Left ventricle myocardium inferior (tissue), 1 donor: Measurements from ENCODE around the gene SEMA4F. TPM values are rescaled to one million over a fixed set of nuclear protein-coding genes. Genes with fewer than 3 reads are reported as not detected.

ENCODE experiments used
- DNase-seq: peaks from one replicate; pipeline ENCODE4 v3.0.0-alpha.2; 2020
- H3K27ac ChIP-seq: fragments of 200-600 bp; replicated peaks from 2 replicates; pipeline ENCODE4 v1.8.0; 2021
- H3K27me3 ChIP-seq: fragments of 200-600 bp; 2 replicates; pipeline ENCODE4 v1.8.0; 2021; ENCODE audit warnings: low read depth
- H3K36me3 ChIP-seq: fragments of 200-600 bp; 2 replicates; pipeline ENCODE4 v1.8.0; 2021
- H3K4me1 ChIP-seq: fragments of 200-600 bp; 2 replicates; pipeline ENCODE4 v1.8.0; 2021
- H3K4me3 ChIP-seq: fragments of 200-600 bp; 2 replicates; pipeline ENCODE4 v1.8.0; 2021; ENCODE audit warnings: mild to moderate bottlenecking, moderate library complexity
- H3K9me3 ChIP-seq: fragments of 200-600 bp; replicated peaks from 2 replicates; pipeline ENCODE4 v1.8.0; 2021
- CTCF ChIP-seq: fragments of 200-600 bp; IDR thresholded peaks from 2 replicates; pipeline ENCODE4 v1.8.0; 2021; ENCODE audit warnings: antibody characterized with exemption, mild to moderate bottlenecking, borderline replicate concordance
- intact Hi-C: fragments of 100-400 bp; cut with micrococcal nuclease; formaldehyde crosslinking; loops from one replicate; pipeline ENCODE4 v1.11.0; 2022
- total RNA-seq: library from RNA; stranded (reverse); fragmentation: NEBNext Ultra II Directional; extraction: Animal tissue kit (Norgen Biotek cat#: 25700); gene quantifications from one replicate; pipeline ENCODE4 v1.2.1, GENCODE V29; 2021
- donor health status: DM: no; HTN: yes; CAD: no; lungs with severe emphysema.

Gene SEMA4F
- total RNA-seq, 1 donor from 2014 or later = 2.9 TPM

GRCh38 chr2:74704216-74704615 is 50.2 kb downstream of the SEMA4F start:
- intact Hi-C loops = no loop called here
- no peak overlapping the region for H3K27ac ChIP-seq

GRCh38 chr2:74706741-74707140 is 52.7 kb downstream of the SEMA4F start:
- Histone ChIP-seq H3K27me3 (no peaks in the 10 kb centered on the region), H3K4me3 (no peak overlapping the region), H3K36me3 (no peaks in the 10 kb centered on the region), H3K4me1 (peaks cover 4% of the 10 kb centered on the region), H3K27ac (no peak overlapping the region), H3K9me3 (no peaks in the 10 kb centered on the region)
- no peak for TF ChIP-seq CTCF
- DNase-seq = no peak
- intact Hi-C loops = no loop called here

More at GRCh38 chr2:74704216-74704615, 50.2 kb downstream of the SEMA4F start:
- H3K4me1 ChIP-seq = peaks cover 7% of the 10 kb centered on the region
- H3K36me3 ChIP-seq = no peaks in the 10 kb centered on the region
- no peaks in the 10 kb centered on the region for H3K9me3 ChIP-seq
- TF ChIP-seq CTCF = no peak
- H3K27me3 ChIP-seq = no peaks in the 10 kb centered on the region
- no peak for DNase-seq
- no peak overlapping the region for H3K4me3 ChIP-seq

- Histone ChIP-seq H3K27ac (no peak overlapping the region), H3K36me3 (no peaks in the 10 kb centered on the region), H3K9me3 (no peaks in the 10 kb centered on the region), H3K27me3 (no peaks in the 10 kb centered on the region), H3K4me1 (no peaks in the 10 kb centered on the region), H3K4me3 (no peak overlapping the region)
- TF ChIP-seq CTCF = no peak
- intact Hi-C loops = no loop called here
- DNase-seq = no peak
These were observed 53.8 kb downstream of the SEMA4F start for GRCh38 chr2:74707837-74708236.

- intact Hi-C loops = no loop called here
These were observed 54.2 kb downstream of the SEMA4F start for GRCh38 chr2:74708296-74708695.

GRCh38 chr2:74708883-74709282 is 54.8 kb downstream of the SEMA4F start:
- Histone ChIP-seq H3K36me3 (no peaks in the 10 kb centered on the region), H3K4me3 (no peak overlapping the region), H3K4me1 (no peaks in the 10 kb centered on the region), H3K27me3 (no peaks in the 10 kb centered on the region), H3K9me3 (no peaks in the 10 kb centered on the region), H3K27ac (no peak overlapping the region)
- no peak for DNase-seq
- no peak for TF ChIP-seq CTCF
- intact Hi-C loops = no loop called here

More at GRCh38 chr2:74708296-74708695, 54.2 kb downstream of the SEMA4F start:
- Histone ChIP-seq H3K9me3 (no peaks in the 10 kb centered on the region), H3K36me3 (no peaks in the 10 kb centered on the region), H3K27me3 (no peaks in the 10 kb centered on the region), H3K4me3 (no peak overlapping the region), H3K27ac (no peak overlapping the region), H3K4me1 (no peaks in the 10 kb centered on the region)
- TF ChIP-seq CTCF = no peak
- DNase-seq = no peak
